Middle frontal gyrus (tissue), 1 donor: ENCODE results near the gene CDK16.

Experiments used
- DNase-seq: peaks from one replicate; pipeline ENCODE4 v3.0.0-alpha.2; 2015; ENCODE audit warnings: low spot score; ENCODE audit errors: extremely low spot score

The CDK16 gene

GRCh38 chrX:47206316-47206715, 12.2 kb upstream of the CDK16 start:
- DNase-seq, result no peak

GRCh38 chrX:47208108-47208507, 10.4 kb upstream of the CDK16 start:
- no peak for DNase-seq

GRCh38 chrX:47209508-47210238, 8.8 kb upstream of the CDK16 start:
- no peak for DNase-seq

- no peak for DNase-seq
Measured at GRCh38 chrX:47210661-47211425, 7.6 kb upstream of the CDK16 start.

- no peak for DNase-seq
Measured at GRCh38 chrX:47212381-47213293, 5.8 kb upstream of the CDK16 start.

GRCh38 chrX:47214435-47215077, 3.9 kb upstream of the CDK16 start:
- no peak for DNase-seq

- no peak for DNase-seq
Measured at GRCh38 chrX:47215291-47215900, 3.1 kb upstream of the CDK16 start.

- no peak for DNase-seq
Measured at GRCh38 chrX:47216393-47216925, 2.0 kb upstream of the CDK16 start.

- DNase-seq, result no peak
Measured at GRCh38 chrX:47217121-47217851, 1.2 kb upstream of the CDK16 start.

- peak; percentile 84 for DNase-seq
Measured at GRCh38 chrX:47217852-47218279, 615 bp upstream of the CDK16 start.

- DNase-seq, result no peak
Measured at GRCh38 chrX:47218920-47219815, 687 bp downstream of the CDK16 start.

GRCh38 chrX:47221756-47222155, 3.3 kb downstream of the CDK16 start:
- DNase-seq, result no peak

GRCh38 chrX:47222751-47223350, 4.4 kb downstream of the CDK16 start:
- no peak for DNase-seq

- no peak for DNase-seq
Measured at GRCh38 chrX:47223476-47224250, 5.2 kb downstream of the CDK16 start.

GRCh38 chrX:47224266-47224895, 5.9 kb downstream of the CDK16 start:
- no peak for DNase-seq

GRCh38 chrX:47224896-47225290, 6.4 kb downstream of the CDK16 start:
- no peak for DNase-seq

GRCh38 chrX:47226071-47226470, 7.6 kb downstream of the CDK16 start:
- DNase-seq, result no peak
